Astrocyte of the spinal cord (primary cell): ENCODE results near the gene BLNK.
"Not testable (repeated sequence)": the region's sequence is repeated elsewhere in the genome, so short reads cannot be mapped to it uniquely, and the experiment has no call there.

Experiments used
- DNase-seq: peaks from one replicate; pipeline ENCODE4 v3.0.0; 2011; ENCODE audit warnings: low read depth, low spot score
- H3K4me3 ChIP-seq: 2 replicates; pipeline ENCODE4 v1.5.1; 2011; ENCODE audit warnings: low read depth, mild to moderate bottlenecking, low read length, moderate library complexity
- CTCF ChIP-seq: IDR thresholded peaks from 2 replicates; pipeline ENCODE4 v1.5.1; 2012; ENCODE audit warnings: low read depth, mild to moderate bottlenecking, low read length, inconsistent platforms
- in situ Hi-C: cut with HindIII; loops from 2 replicates; pipeline ENCODE4 v1.10.0; 2017; ENCODE audit warnings: low sequenced_read_pairs

Gene BLNK

GRCh38 chr10:96309628-96310320 is 38.4 kb upstream of the BLNK start:
- no peak for TF ChIP-seq CTCF
- in situ Hi-C loops = no loop called here
- no peak for DNase-seq
- no peak overlapping the region for H3K4me3 ChIP-seq

GRCh38 chr10:96308854-96309253 is 37.5 kb upstream of the BLNK start:
- DNase-seq, in situ Hi-C loops, H3K4me3 ChIP-seq: not testable (repeated sequence)

DNA sequence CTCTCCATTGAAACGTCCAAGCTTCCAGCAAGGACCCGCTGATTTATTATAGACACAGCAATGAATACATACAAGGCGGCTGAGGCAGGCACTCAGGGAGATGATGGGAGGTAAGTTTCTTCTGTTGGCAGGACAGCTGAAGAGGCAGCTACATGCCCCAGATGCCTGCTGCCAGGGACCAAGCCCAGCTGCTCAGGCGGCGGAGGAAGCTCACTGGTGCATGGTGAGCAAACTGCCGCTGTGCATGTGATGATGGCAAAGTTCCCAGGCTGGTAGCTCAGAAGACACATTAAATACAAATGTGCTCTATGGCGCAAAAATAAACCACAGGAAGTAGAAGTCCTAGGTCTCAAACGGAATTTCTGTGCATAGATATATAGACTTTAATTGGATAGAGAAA is 35.1 kb upstream of the BLNK start:
- H3K4me3 ChIP-seq = no peak overlapping the region
- in situ Hi-C loops = no loop called here
- DNase-seq = no peak
- TF ChIP-seq CTCF = no peak

- in situ Hi-C loops = no loop called here
- no peak overlapping the region for H3K4me3 ChIP-seq
- TF ChIP-seq CTCF = no peak
- no peak for DNase-seq
These were observed 33.6 kb upstream of the BLNK start for GRCh38 chr10:96305019-96305418.

DNA sequence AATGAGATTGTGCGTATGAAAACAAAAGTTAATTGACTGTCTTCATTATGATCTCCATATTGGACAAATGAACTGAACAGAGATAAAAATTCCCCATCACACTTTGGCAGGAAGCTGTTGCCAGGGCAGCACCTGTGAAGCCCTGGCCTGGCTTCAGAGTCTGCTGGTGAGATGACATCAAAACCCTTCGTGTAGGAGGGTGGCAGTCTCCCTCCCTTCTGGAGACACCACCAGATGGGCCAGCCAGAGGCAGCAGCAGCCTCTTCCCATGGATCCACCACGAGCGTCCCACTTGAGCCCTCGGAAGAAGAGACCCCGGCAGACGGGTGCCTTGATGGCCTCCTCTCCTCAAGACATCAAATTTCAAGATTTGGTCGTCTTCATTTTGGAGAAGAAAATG is 32.9 kb upstream of the BLNK start, which contains the start of gene DNTT:
DNTT (plus strand) TSS at position 205 of the 400 bp plus-strand sequence; CDS start at position 269, 64 bp downstream.
- DNase-seq = no peak
- no peak within 1 kb of the TSS for H3K4me3 ChIP-seq
- in situ Hi-C loops = no loop called here
- TF ChIP-seq CTCF = no peak

- no peak for TF ChIP-seq CTCF
- in situ Hi-C loops = no loop called here
- no peak overlapping the region for H3K4me3 ChIP-seq
- DNase-seq = no peak
These were observed 30.2 kb upstream of the BLNK start for GRCh38 chr10:96301616-96302015.

GRCh38 chr10:96299383-96299782 is 28.0 kb upstream of the BLNK start:
- no peak for DNase-seq
- TF ChIP-seq CTCF = no peak
- no peak overlapping the region for H3K4me3 ChIP-seq
- in situ Hi-C loops = no loop called here
